HepG2 (cell line): ENCODE results near the gene NCBP1. TPM values are rescaled to one million over a fixed set of nuclear protein-coding genes. Genes with fewer than 3 reads are reported as not detected.

Source experiments
- GABPB1 ChIP-seq: IDR thresholded peaks from 2 replicates; pipeline ENCODE4 v1.6.1; 2016; ENCODE audit warnings: mild to moderate bottlenecking, missing genetic modification reagents, moderate library complexity, missing compliant biosample characterization
- GATA4 ChIP-seq: sonication (generic); IDR thresholded peaks from 2 replicates; pipeline ENCODE4 v1.6.1; 2016; ENCODE audit warnings: antibody characterized with exemption, low read depth, borderline replicate concordance
- HDAC2 ChIP-seq: sonication (generic); formaldehyde crosslinking; IDR thresholded peaks from 2 replicates; pipeline ENCODE4 v1.4.0; 2020; ENCODE audit warnings: missing genetic modification reagents
- HES4 ChIP-seq: sonication (generic); formaldehyde crosslinking; IDR thresholded peaks from 2 replicates; pipeline ENCODE4 v1.9.0; 2021; ENCODE audit warnings: mild to moderate bottlenecking, missing genetic modification reagents, borderline replicate concordance
- HNF4G ChIP-seq, 2 experiments: sonication (generic) in 1 of 2; formaldehyde crosslinking in 1 of 2; IDR thresholded peaks; 2 replicates each; pipeline versions ENCODE4 v1.4.0 to v1.6.1; 2011 to 2020; ENCODE audit warnings: borderline replicate concordance in 2 of 2, low read depth in 2 of 2, mild to moderate bottlenecking in 2 of 2, low read length in 1 of 2, missing genetic modification reagents in 1 of 2, moderate library complexity in 1 of 2
- IKZF4 ChIP-seq: sonication (generic); formaldehyde crosslinking; IDR thresholded peaks from 2 replicates; pipeline ENCODE4 v1.5.1; 2020; ENCODE audit warnings: borderline replicate concordance, mild to moderate bottlenecking, low read depth, missing genetic modification reagents; ENCODE audit errors: not compliant biosample characterization
- KDM5A ChIP-seq: fragments of 200-600 bp; sonication (generic); IDR thresholded peaks from 2 replicates; pipeline ENCODE4 v1.7.0; 2018; ENCODE audit warnings: antibody characterized with exemption, mild to moderate bottlenecking, low read length, borderline replicate concordance
- PTBP1 ChIP-seq: fragments of 200-400 bp; formaldehyde crosslinking; IDR thresholded peaks from 2 replicates; pipeline ENCODE4 v1.6.1; 2018; ENCODE audit warnings: low read length, low read depth; ENCODE audit not compliant: poor library complexity, severe bottlenecking
- RAD21 ChIP-seq: fragments of 450-650 bp; formaldehyde crosslinking; IDR thresholded peaks from 2 replicates; pipeline ENCODE4 v1.5.0; 2020; ENCODE audit warnings: mild to moderate bottlenecking
- RELA ChIP-seq: sonication (generic); formaldehyde crosslinking; IDR thresholded peaks from 2 replicates; pipeline ENCODE4 v1.4.0; 2020; ENCODE audit warnings: missing genetic modification reagents
- TAF1 ChIP-seq: sonication (generic); formaldehyde crosslinking; IDR thresholded peaks from 2 replicates; pipeline ENCODE4 v1.4.0; 2020; ENCODE audit warnings: missing genetic modification reagents
- U2AF2 ChIP-seq: fragments of 200-400 bp; formaldehyde crosslinking; IDR thresholded peaks from 2 replicates; pipeline ENCODE4 v1.6.1; 2017; ENCODE audit warnings: low read depth, mild to moderate bottlenecking, low read length
- ZFP41 ChIP-seq: sonication (generic); formaldehyde crosslinking; IDR thresholded peaks from 2 replicates; pipeline ENCODE4 v1.4.0; 2020; ENCODE audit warnings: mild to moderate bottlenecking, missing genetic modification reagents, borderline replicate concordance
- ZNF317 ChIP-seq: sonication (generic); formaldehyde crosslinking; IDR thresholded peaks from 2 replicates; pipeline ENCODE4 v1.5.0; 2020; ENCODE audit warnings: mild to moderate bottlenecking, missing genetic modification reagents
- ZNF414 ChIP-seq: sonication (generic); formaldehyde crosslinking; IDR thresholded peaks from 2 replicates; pipeline ENCODE4 v1.5.0; 2020; ENCODE audit warnings: missing genetic modification reagents
- ZNF431 ChIP-seq: sonication (generic); formaldehyde crosslinking; IDR thresholded peaks from 2 replicates; pipeline ENCODE4 v1.9.0; 2022; ENCODE audit warnings: missing genetic modification reagents, low read depth, mild to moderate bottlenecking, borderline replicate concordance
- ZNF501 ChIP-seq: sonication (generic); formaldehyde crosslinking; IDR thresholded peaks from 2 replicates; pipeline ENCODE4 v1.5.1; 2020; ENCODE audit warnings: mild to moderate bottlenecking, moderate library complexity, missing genetic modification reagents
- ZNF563 ChIP-seq: sonication (generic); formaldehyde crosslinking; IDR thresholded peaks from 2 replicates; pipeline ENCODE4 v1.8.0; 2022; ENCODE audit warnings: mild to moderate bottlenecking, moderate library complexity, missing genetic modification reagents
- polyA plus RNA-seq, 8 experiments: library from polyadenylated mRNA; depleted of rRNA in 3 of 8; stranded (reverse) in 7 of 8; unstranded in 1 of 8; fragments of >200 nt; fragmentation: Illumina TruSeq in 4 of 8; extraction: Trizol in 4 of 8; gene quantifications; 2 replicates each; pipeline versions ENCODE4 v1.2.1 to v1.2.3, GENCODE V29; 2011 to 2016; ENCODE audit warnings: low read depth in 4 of 8, missing spikeins in 1 of 8, mixed read lengths in 1 of 8; ENCODE audit not compliant: insufficient read depth in 1 of 8
- total RNA-seq, 5 experiments: library from RNA; depleted of rRNA; stranded (reverse); fragments of >200 nt; fragmentation: Illumina TruSeq; extraction: Trizol; gene quantifications; 2 replicates each; pipeline ENCODE4 v1.2.3, GENCODE V29; 2016; ENCODE audit warnings: low read depth in 1 of 5
- TF ChIP-seq, protein P1 (sequence below): IDR thresholded peaks from 2 replicates; pipeline ENCODE4 v1.6.1; 2012; ENCODE audit warnings: inconsistent platforms
- TF ChIP-seq, protein P2 (sequence below): sonication (generic); formaldehyde crosslinking; IDR thresholded peaks from 2 replicates; pipeline ENCODE4 v1.9.0; 2021; ENCODE audit warnings: missing genetic modification reagents, mild to moderate bottlenecking, borderline replicate concordance
- TF ChIP-seq, protein P3 (sequence below): sonication (generic); formaldehyde crosslinking; IDR thresholded peaks from 2 replicates; pipeline ENCODE4 v1.8.0; 2022; ENCODE audit warnings: missing genetic modification reagents, mild to moderate bottlenecking, inconsistent platforms, borderline replicate concordance

NCBP1 gene
- total and polyA plus RNA-seq, 2 of the 13 experiments (the other 11 are each of a cell fraction or from before 2014, with no cell fraction given): 13.3 to 40.2 TPM

- TF ChIP-seq PTBP1 (peak; percentile 50), RAD21 (CRISPR knock-in tag) (0 out of 2 replicates have a peak, but pooled peaks have one; percentile 26), RELA (CRISPR knock-in tag) (no peak), ZNF431 (CRISPR knock-in tag) (0 out of 2 replicates have a peak, but pooled peaks have one; percentile 14), ZNF414 (CRISPR knock-in tag) (peak; percentile 35; the same call in 1 of the 2 replicates), HNF4G (IDR thresholded peaks at IDR 0.05; ENCODE audit: borderline replicate concordance, low read depth, low read length) (no peak), HNF4G (CRISPR knock-in tag; IDR thresholded peaks at IDR 0.05; ENCODE audit: borderline replicate concordance, low read depth) (peak; percentile 46; the same call in 1 of the 2 replicates), ZNF501 (CRISPR knock-in tag) (no peak), U2AF2 (no peak), GABPB1 (CRISPR knock-in tag) (no peak), IKZF4 (CRISPR knock-in tag) (peak; percentile 54), HES4 (CRISPR knock-in tag) (no peak), KDM5A (0 out of 2 replicates have a peak, but pooled peaks have one; percentile 41), HDAC2 (0 out of 2 replicates have a peak, but pooled peaks have one; percentile 24), GATA4 (no peak), ZFP41 (CRISPR knock-in tag) (0 out of 2 replicates have a peak, but pooled peaks have one; percentile 20), TAF1 (CRISPR knock-in tag) (peak; percentile 11; the same call in 1 of the 2 replicates), ZNF317 (peak; percentile 31; the same call in 1 of the 2 replicates), ZNF563 (CRISPR knock-in tag) (no peak)
- TF ChIP-seq, protein P1, sequence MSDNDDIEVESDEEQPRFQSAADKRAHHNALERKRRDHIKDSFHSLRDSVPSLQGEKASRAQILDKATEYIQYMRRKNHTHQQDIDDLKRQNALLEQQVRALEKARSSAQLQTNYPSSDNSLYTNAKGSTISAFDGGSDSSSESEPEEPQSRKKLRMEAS: peak; percentile 39; the same call in 1 of the 2 replicates
- TF ChIP-seq, protein P2, sequence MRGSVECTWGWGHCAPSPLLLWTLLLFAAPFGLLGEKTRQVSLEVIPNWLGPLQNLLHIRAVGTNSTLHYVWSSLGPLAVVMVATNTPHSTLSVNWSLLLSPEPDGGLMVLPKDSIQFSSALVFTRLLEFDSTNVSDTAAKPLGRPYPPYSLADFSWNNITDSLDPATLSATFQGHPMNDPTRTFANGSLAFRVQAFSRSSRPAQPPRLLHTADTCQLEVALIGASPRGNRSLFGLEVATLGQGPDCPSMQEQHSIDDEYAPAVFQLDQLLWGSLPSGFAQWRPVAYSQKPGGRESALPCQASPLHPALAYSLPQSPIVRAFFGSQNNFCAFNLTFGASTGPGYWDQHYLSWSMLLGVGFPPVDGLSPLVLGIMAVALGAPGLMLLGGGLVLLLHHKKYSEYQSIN (CRISPR knock-in tag): no peak
- TF ChIP-seq, protein P3, sequence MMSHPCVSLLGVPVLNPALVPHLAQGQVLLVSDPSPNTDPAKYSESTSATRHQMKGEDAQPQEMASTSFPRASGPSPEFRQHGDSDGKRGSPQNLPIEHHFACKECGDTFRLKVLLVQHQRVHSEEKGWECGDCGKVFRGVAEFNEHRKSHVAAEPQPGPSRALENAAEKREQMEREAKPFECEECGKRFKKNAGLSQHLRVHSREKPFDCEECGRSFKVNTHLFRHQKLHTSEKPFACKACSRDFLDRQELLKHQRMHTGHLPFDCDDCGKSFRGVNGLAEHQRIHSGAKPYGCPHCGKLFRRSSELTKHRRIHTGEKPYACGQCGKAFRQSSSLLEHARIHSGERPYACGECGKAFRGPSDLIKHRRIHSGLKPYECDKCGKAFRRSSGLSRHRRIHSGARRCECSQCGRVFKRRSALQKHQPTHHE (CRISPR knock-in tag): no peak
These were observed 354 bp downstream of the NCBP1 start (continued) for GRCh38 chr9:97633859-97634490.
